Measurements from ENCODE around the gene TMEM17. TPM values are rescaled to one million over a fixed set of nuclear protein-coding genes. Genes with fewer than 3 reads are reported as not detected.

The TMEM17 gene
- total and polyA plus RNA-seq, 2 experiments from 2014 or later: 1.8 to 5.0 TPM

- Histone ChIP-seq H3K4me3 (no peak overlapping the region), H3K9me3 (ENCODE audit: low read depth) (no peaks in the 10 kb centered on the region), H3K36me3 (no peaks in the 10 kb centered on the region), H3K27ac (no peak overlapping the region), H3K27me3 (no peaks in the 10 kb centered on the region), H3K4me1 (ENCODE audit: low read depth) (peaks cover 5% of the 10 kb centered on the region)
- no peak for TF ChIP-seq CTCF (IDR thresholded peaks at IDR 0.05; ENCODE audit: low read depth, low read length)
- DNase-seq (ENCODE audit: low read depth in 1 of 2, low spot score in 1 of 2): no peak
Measured at GRCh38 chr2:62504657-62505056, 1.3 kb downstream of the TMEM17 start.

- no peaks in the 10 kb centered on the region for H3K27me3 ChIP-seq
- no peaks in the 10 kb centered on the region for H3K9me3 ChIP-seq (ENCODE audit: low read depth)
- H3K4me3 ChIP-seq: no peak overlapping the region
- no peaks in the 10 kb centered on the region for H3K36me3 ChIP-seq
- H3K4me1 ChIP-seq (ENCODE audit: low read depth): peaks cover 12% of the 10 kb centered on the region
- no peak for TF ChIP-seq CTCF (IDR thresholded peaks at IDR 0.05; ENCODE audit: low read depth, low read length)
- no peak overlapping the region for H3K27ac ChIP-seq
- DNase-seq (ENCODE audit: low read depth in 1 of 2, low spot score in 1 of 2): peak in 1 of 2 donors; percentile 69
Measured at GRCh38 chr2:62501794-62502500, 4.0 kb downstream of the TMEM17 start.

- Histone ChIP-seq H3K27me3 (no peaks in the 10 kb centered on the region), H3K4me3 (no peak overlapping the region), H3K27ac (no peak overlapping the region)
Measured at GRCh38 chr2:62501069-62501468, 4.9 kb downstream of the TMEM17 start.

GRCh38 chr2:62499430-62500060, 6.5 kb downstream of the TMEM17 start:
- Histone ChIP-seq H3K36me3 (no peaks in the 10 kb centered on the region), H3K27ac (no peak overlapping the region), H3K4me3 (no peak overlapping the region), H3K9me3 (ENCODE audit: low read depth) (no peaks in the 10 kb centered on the region), H3K27me3 (no peaks in the 10 kb centered on the region), H3K4me1 (ENCODE audit: low read depth) (peaks cover 14% of the 10 kb centered on the region)
- TF ChIP-seq CTCF (IDR thresholded peaks at IDR 0.05; ENCODE audit: low read depth, low read length): no peak
- no peak for DNase-seq (ENCODE audit: low read depth in 1 of 2, low spot score in 1 of 2)

More at GRCh38 chr2:62501069-62501468, 4.9 kb downstream of the TMEM17 start:
- DNase-seq (ENCODE audit: low read depth in 1 of 2, low spot score in 1 of 2): no peak
- Histone ChIP-seq H3K36me3 (no peaks in the 10 kb centered on the region), H3K9me3 (ENCODE audit: low read depth) (no peaks in the 10 kb centered on the region), H3K4me1 (ENCODE audit: low read depth) (peaks cover 8% of the 10 kb centered on the region)
- no peak for TF ChIP-seq CTCF (IDR thresholded peaks at IDR 0.05; ENCODE audit: low read depth, low read length)

GRCh38 chr2:62498739-62499138, 7.3 kb downstream of the TMEM17 start:
- TF ChIP-seq CTCF (IDR thresholded peaks at IDR 0.05; ENCODE audit: low read depth, low read length): no peak
- no peak for DNase-seq (ENCODE audit: low read depth in 1 of 2, low spot score in 1 of 2)
- H3K4me1 ChIP-seq (ENCODE audit: low read depth): peaks cover 14% of the 10 kb centered on the region
- no peak overlapping the region for H3K4me3 ChIP-seq
- no peaks in the 10 kb centered on the region for H3K9me3 ChIP-seq (ENCODE audit: low read depth)
- H3K27me3 ChIP-seq: no peaks in the 10 kb centered on the region
- H3K27ac ChIP-seq: no peak overlapping the region
- H3K36me3 ChIP-seq: no peaks in the 10 kb centered on the region
